HUES64 (cell line): ENCODE measurements around the gene ERFL.

Experiments
- H3K27ac ChIP-seq: 2 replicates; pipeline ENCODE4 v1.7.0; 2013; ENCODE audit warnings: low read depth, low read length, inconsistent platforms
- H3K27me3 ChIP-seq: 2 replicates; pipeline ENCODE4 v1.6.1; 2013; ENCODE audit warnings: mild to moderate bottlenecking, low read length; ENCODE audit not compliant: insufficient read depth
- H3K36me3 ChIP-seq: 2 replicates; pipeline ENCODE4 v1.6.1; 2013; ENCODE audit warnings: mild to moderate bottlenecking, low read length; ENCODE audit not compliant: insufficient read depth
- H3K4me1 ChIP-seq: 2 replicates; pipeline ENCODE4 v1.6.1; 2013; ENCODE audit warnings: mild to moderate bottlenecking, low read length, moderate library complexity; ENCODE audit not compliant: insufficient read depth
- H3K4me3 ChIP-seq: 2 replicates; pipeline ENCODE4 v1.5.1; 2013; ENCODE audit warnings: mild to moderate bottlenecking, low read length, moderate library complexity
- H3K9ac ChIP-seq: 2 replicates; pipeline ENCODE4 v1.6.1; 2013; ENCODE audit warnings: mild to moderate bottlenecking, low read depth, low read length
- H3K9me3 ChIP-seq: 2 replicates; pipeline ENCODE4 v1.6.1; 2013; ENCODE audit warnings: low read depth, low read length; ENCODE audit not compliant: insufficient read depth
- WGBS: fragments of 150-250, 120-280 bp; methylation state at CpG from one replicate; pipeline ENCODE4 v1.1.7; 2013; ENCODE audit warnings: missing lambda C conversion rate; 5-methylcytosine and 5-hydroxymethylcytosine counted together

Gene ERFL

DNA sequence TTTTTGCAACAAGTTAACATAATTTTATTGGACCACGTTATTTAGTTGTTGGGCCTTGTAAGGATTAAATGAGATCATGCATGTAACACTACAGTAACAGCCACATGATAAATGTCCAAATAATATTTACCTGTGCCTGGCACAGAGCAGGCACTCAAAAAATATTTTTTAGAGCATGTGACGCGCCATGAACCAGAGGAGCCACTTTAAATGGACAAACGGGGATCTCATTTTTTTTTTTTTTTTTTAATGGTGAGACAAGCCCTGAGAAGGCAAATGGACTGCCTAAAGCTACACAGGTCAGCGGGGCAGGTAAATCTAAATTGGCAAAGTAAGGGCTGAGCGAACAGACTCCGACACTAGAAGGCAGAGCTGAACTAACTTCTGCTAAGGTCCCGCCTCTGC, 69.0 kb downstream of the ERFL start:
- peaks cover 25% of the 10 kb centered on the region for H3K4me1 ChIP-seq
- H3K36me3 ChIP-seq, result peaks cover 38% of the 10 kb centered on the region
- peak overlapping the region; percentile 50 for H3K9ac ChIP-seq
- H3K9me3 ChIP-seq, result no peaks in the 10 kb centered on the region
- H3K4me3 ChIP-seq, result peak overlapping the region; percentile 99
- 0 out of 2 replicates have a peak, but pooled peaks cover 4% of the 10 kb centered on the region for H3K27me3 ChIP-seq
- 11% methylated on average over 8 of the region's 8 CpGs for WGBS
- peak overlapping the region; percentile 43; the same call in 1 of the 2 replicates for H3K27ac ChIP-seq
